Endodermal cell (in vitro differentiated cells): ENCODE measurements around the gene DYNC1I1. TPM values are rescaled to one million over a fixed set of nuclear protein-coding genes. Genes with fewer than 3 reads are reported as not detected.
A peak's percentile ranks its signal among the peaks of the same experiment; 100 is the strongest.

Experiments used
- DNase-seq: peaks from one replicate; pipeline ENCODE4 v3.0.0-alpha.2; 2017
- H3K27ac ChIP-seq: 2 replicates; pipeline ENCODE4 v1.5.1; 2013; ENCODE audit warnings: mild to moderate bottlenecking, low read depth, low read length, moderate library complexity
- H3K27me3 ChIP-seq: 2 replicates; pipeline ENCODE4 v1.6.1; 2013; ENCODE audit warnings: mild to moderate bottlenecking, low read length, moderate library complexity; ENCODE audit not compliant: insufficient read depth, control insufficient read depth, poor library complexity, severe bottlenecking
- H3K36me3 ChIP-seq: 2 replicates; pipeline ENCODE4 v1.7.0; 2013; ENCODE audit warnings: mild to moderate bottlenecking, low read length, moderate library complexity; ENCODE audit not compliant: control insufficient read depth, insufficient read depth
- H3K4me1 ChIP-seq: one replicate; pipeline ENCODE4 v1.7.0; 2013; ENCODE audit warnings: low read length; ENCODE audit not compliant: control insufficient read depth, insufficient read depth
- H3K4me3 ChIP-seq: 2 replicates; pipeline ENCODE4 v1.5.1; 2013; ENCODE audit warnings: mild to moderate bottlenecking, low read length, moderate library complexity
- H3K9ac ChIP-seq: 2 replicates; pipeline ENCODE4 v1.6.1; 2013; ENCODE audit warnings: mild to moderate bottlenecking, low read length, moderate library complexity; ENCODE audit not compliant: poor library complexity, severe bottlenecking; ENCODE audit errors: extremely low read depth
- H3K9me3 ChIP-seq: 2 replicates; pipeline ENCODE4 v1.6.1; 2013; ENCODE audit warnings: mild to moderate bottlenecking, low read length, moderate library complexity; ENCODE audit not compliant: control insufficient read depth
- H3K27ac Mint-ChIP-seq: 2 replicates; pipeline ENCODE4 v1.8.0; 2020; ENCODE audit warnings: mixed read lengths
- H3K27me3 Mint-ChIP-seq: 2 replicates; pipeline ENCODE4 v1.8.0; 2021; ENCODE audit warnings: mild to moderate bottlenecking, mixed read lengths; ENCODE audit not compliant: insufficient read depth
- H3K36me3 Mint-ChIP-seq: 2 replicates; pipeline ENCODE4 v1.8.0; 2020; ENCODE audit warnings: low read depth, mixed read lengths
- H3K4me1 Mint-ChIP-seq: 2 replicates; pipeline ENCODE4 v1.8.0; 2020; ENCODE audit warnings: mixed read lengths
- H3K4me3 Mint-ChIP-seq: 2 replicates; pipeline ENCODE4 v1.8.0; 2020; ENCODE audit warnings: mild to moderate bottlenecking, moderate library complexity, mixed read lengths
- H3K9me3 Mint-ChIP-seq: 2 replicates; pipeline ENCODE4 v1.8.0; 2020; ENCODE audit warnings: mild to moderate bottlenecking, mixed read lengths
- CTCF ChIP-seq: fragments of 200-600 bp; sonication (generic); conservative IDR thresholded peaks from 2 replicates; pipeline ENCODE4 v1.5.0; 2021; ENCODE audit warnings: antibody characterized with exemption, mild to moderate bottlenecking
- WGBS, 2 experiments: methylation state at CpG; one replicate each; pipeline versions ENCODE4 v1.1.5 to v1.1.7; 2013; ENCODE audit warnings: missing lambda C conversion rate in 2 of 2, mixed read lengths in 1 of 2; ENCODE audit not compliant: insufficient coverage in 1 of 2, insufficient read length in 1 of 2; 5-methylcytosine and 5-hydroxymethylcytosine counted together
- total RNA-seq, 2 donors: library from RNA; stranded (reverse); fragmentation: NEBNext Ultra II Directional in 1 of 2; extraction: Animal tissue kit (Norgen Biotek cat#: 25700) in 1 of 2; gene quantifications; 2 replicates in 1 of 2; 3 replicates in 1 of 2; pipeline ENCODE4 v1.2.1, GENCODE V29; 2021

Gene DYNC1I1
- total RNA-seq, 2 donors from 2014 or later, result 6.5 to 7.2 TPM

DNA sequence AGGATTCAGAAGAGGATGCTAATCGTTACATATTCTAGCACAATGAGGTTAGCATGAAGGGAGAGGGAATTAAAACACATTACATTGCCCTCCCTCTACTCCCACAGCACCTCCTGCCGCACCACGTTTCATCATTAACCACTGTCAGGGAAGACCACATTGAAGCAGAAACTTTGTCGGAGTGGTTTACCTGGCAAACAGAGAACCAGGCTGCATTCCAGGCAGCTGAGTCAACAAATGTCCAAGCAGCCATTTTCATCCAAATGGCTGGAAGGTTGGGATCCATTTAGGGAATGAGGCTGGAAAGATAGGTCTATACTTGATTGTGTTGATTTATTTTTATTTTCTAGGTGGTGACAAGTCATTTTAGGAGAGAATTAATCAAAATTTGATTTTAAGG, 273.6 kb downstream of the DYNC1I1 start:
- no peaks in the 10 kb centered on the region for H3K27me3 ChIP-seq
- DNase-seq, result peak; percentile 54
- H3K9ac ChIP-seq, result no peak overlapping the region
- Mint-ChIP-seq H3K36me3 (no peaks in the 10 kb centered on the region), H3K27me3 (no peaks in the 10 kb centered on the region), H3K4me1 (no peaks in the 10 kb centered on the region), H3K9me3 (no peaks in the 10 kb centered on the region), H3K4me3 (no peak overlapping the region), H3K27ac (no peak overlapping the region)
- no peaks in the 10 kb centered on the region for H3K36me3 ChIP-seq
- no peak overlapping the region for H3K4me3 ChIP-seq
- no peaks in the 10 kb centered on the region for H3K4me1 ChIP-seq
- H3K27ac ChIP-seq, result no peak overlapping the region
- no peaks in the 10 kb centered on the region for H3K9me3 ChIP-seq
- WGBS, 2 experiments, result 87 to 88% methylated on average over 3 to 4 of the region's 4 CpGs
- TF ChIP-seq CTCF, result no peak

DNA sequence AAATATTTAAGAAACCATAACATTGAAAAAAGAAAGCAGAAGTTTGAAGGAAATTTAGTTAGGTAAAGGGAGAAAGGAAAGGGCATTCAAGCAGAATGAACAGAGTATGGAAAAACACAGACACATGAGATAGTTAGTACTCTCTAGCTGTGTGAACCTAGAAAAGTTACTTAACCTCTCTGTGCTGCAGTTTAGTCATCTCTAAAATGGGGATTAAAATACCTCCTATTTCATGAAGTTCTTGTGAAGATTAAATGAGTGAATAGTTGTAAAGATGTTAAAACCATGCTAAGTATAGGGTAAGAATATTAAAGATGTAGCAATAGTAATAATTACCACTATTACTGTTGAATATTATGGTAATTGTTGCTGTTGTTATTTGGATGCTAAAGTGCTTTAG, 279.9 kb downstream of the DYNC1I1 start:
- DNase-seq, result no peak
- no peak overlapping the region for H3K27ac ChIP-seq
- H3K27ac Mint-ChIP-seq, result no peak overlapping the region
- H3K27me3 ChIP-seq, result no peaks in the 10 kb centered on the region
- H3K4me3 ChIP-seq, result no peak overlapping the region
- no peak overlapping the region for H3K9ac ChIP-seq
- H3K36me3 ChIP-seq, result no peaks in the 10 kb centered on the region
- no peaks in the 10 kb centered on the region for H3K9me3 ChIP-seq
- H3K4me1 ChIP-seq, result no peaks in the 10 kb centered on the region
- H3K4me1 Mint-ChIP-seq, result peaks cover 2% of the 10 kb centered on the region
- TF ChIP-seq CTCF, result no peak
- H3K36me3 Mint-ChIP-seq, result no peaks in the 10 kb centered on the region
- H3K4me3 Mint-ChIP-seq, result no peak overlapping the region
- H3K27me3 Mint-ChIP-seq, result no peaks in the 10 kb centered on the region
- H3K9me3 Mint-ChIP-seq, result no peaks in the 10 kb centered on the region

DNA sequence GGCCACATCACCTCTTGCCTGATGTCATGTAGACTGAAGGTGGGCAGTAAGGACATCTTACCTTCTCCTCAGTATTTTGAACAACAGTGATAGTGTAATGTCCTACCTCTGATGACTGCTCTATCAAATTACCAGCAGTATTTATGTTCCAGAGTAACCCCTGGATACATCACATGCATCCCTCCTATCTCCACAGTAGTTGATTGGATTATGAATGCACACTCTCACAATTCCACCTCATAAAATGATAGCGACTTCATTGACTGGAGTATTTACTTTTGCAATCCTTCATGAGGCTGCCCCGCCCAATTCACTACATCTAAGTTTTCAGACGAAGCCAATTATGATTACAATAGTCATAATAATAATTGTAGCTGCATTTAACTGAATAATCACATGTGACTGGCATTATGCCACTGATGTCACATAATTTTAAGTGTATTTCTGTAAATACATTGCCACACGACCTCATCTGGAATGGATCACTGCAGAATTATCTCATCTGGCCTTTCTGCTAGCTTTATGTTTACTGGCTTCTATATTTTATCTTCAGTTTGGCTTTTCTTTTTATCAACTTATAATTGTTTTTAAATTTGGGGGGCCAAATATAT, 280.6 kb downstream of the DYNC1I1 start:
- Histone ChIP-seq H3K27ac (no peak overlapping the region), H3K9me3 (no peaks in the 10 kb centered on the region), H3K9ac (no peak overlapping the region), H3K4me1 (no peaks in the 10 kb centered on the region), H3K4me3 (no peak overlapping the region), H3K36me3 (no peaks in the 10 kb centered on the region), H3K27me3 (no peaks in the 10 kb centered on the region)
- DNase-seq, result no peak
- Mint-ChIP-seq H3K4me1 (peaks cover 2% of the 10 kb centered on the region), H3K27ac (no peak overlapping the region), H3K9me3 (no peaks in the 10 kb centered on the region), H3K36me3 (no peaks in the 10 kb centered on the region), H3K27me3 (no peaks in the 10 kb centered on the region), H3K4me3 (no peak overlapping the region)
- TF ChIP-seq CTCF, result no peak
- 86% methylated on average over 4 of the region's 4 CpGs; no CpG with 5 or more reads in 1 of the 2 experiments for WGBS, 2 experiments
